Measurements from ENCODE around the gene RTL1. TPM values are rescaled to one million over a fixed set of nuclear protein-coding genes. Genes with fewer than 3 reads are reported as not detected.

Gene RTL1
- total RNA-seq = under 0.01 and 0.09 TPM in 2 replicates

DNA sequence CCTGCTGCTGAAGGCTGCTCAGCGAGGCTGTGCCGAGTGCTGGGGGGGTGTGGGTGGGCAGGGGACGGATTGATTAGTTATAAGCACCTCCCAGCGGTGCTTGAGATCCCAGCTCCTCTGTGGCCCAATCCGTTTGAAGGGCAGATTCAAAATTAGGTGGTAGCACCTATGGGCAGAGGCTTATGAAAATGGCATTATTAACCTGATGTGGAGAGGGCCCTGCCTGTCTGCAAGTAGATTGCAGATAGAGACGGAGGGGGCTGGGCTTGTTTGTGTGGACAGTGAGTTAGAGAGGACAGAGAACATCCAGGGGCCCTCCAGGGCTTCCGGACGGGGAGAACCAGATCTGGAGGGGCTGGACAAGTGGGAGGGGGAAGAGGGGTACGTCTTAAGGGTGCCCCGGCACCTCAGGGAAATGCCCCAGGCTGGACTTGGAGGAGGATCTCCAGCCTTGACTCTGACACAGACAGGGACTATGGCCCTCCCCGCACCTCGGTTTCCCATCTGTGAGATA, at the start of gene RTL1:
TSS of gene RTL1 (minus strand) at position 51 of the 514 bp plus-strand sequence. CDS start 18,934 bp downstream, outside the sequence.

Other genes starting within 250 kb of the RTL1 start
- under 0.01 TPM in 1 of 2 replicates, not detected in the other for gene DLK1, start 176.8 kb downstream of the RTL1 start, total RNA-seq
- gene MEG3, start 77.6 kb downstream of the RTL1 start, total RNA-seq = 320 and 436 TPM in 2 replicates

Measured in smooth muscle cell of the umbilical artery (primary cell).